Measurements from ENCODE around the gene PRR12. TPM values are rescaled to one million over a fixed set of nuclear protein-coding genes. Genes with fewer than 3 reads are reported as not detected.

Gene PRR12
- total and polyA plus RNA-seq, 2 donors: 2.3 to 10.2 TPM

DNA sequence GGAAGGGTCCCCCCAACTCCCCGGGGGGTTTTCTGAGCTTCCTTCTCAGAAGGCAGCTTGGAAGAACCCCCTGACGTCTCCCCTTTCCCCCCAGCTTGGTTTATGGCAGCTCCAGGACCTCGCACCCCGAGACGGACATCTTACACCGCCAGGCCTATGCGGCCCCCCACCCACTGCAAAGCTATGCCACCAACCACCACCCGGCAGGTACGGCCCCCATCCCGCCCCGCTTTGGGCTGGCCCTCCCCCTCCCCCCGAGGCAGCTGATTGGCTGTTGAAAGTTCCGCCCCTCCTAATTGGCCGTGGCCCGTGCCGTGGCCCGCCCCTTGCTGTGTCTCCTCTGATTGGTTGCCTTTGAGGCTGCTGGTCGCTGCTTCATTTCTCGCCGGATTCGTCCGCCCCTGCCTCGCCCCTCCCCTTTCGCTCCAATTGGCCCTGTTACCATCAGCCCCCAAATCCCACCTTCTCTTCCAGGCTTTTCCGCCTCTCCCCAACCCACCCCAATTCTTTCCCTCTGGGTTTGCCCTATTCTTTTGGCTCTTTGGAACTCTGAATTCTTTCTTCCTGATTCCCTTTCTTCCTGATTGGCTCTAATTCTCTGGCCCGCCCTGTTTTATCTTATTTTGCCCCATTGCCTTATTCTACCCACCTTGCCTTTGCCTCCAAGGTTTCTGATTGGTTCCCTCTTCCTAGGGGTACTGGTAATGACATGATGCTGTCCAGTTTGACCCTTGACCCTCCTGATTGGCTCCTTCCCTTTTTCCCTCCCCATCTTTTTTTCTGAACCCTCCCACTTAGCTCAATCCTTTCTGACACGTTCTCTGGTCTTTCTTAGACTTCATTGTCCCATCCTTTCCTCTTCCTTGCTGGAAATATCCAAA, 2.5 kb downstream of the PRR12 start:
- H3K27ac ChIP-seq (ENCODE audit: low read depth in 1 of 2, low read length in 1 of 2): peak overlapping the region; percentile 84 to 92
- 11% methylated on average over 27 of the region's 27 CpGs for WGBS
- H3K4me3 ChIP-seq (ENCODE audit: low read length in 2 of 2): peak overlapping the region; percentile 81 to 94
- no peaks in the 10 kb centered on the region for H3K27me3 ChIP-seq (ENCODE audit: control insufficient read depth in 2 of 2, insufficient read depth in 1 of 2, low read length in 1 of 2)
- peak; percentile 79 to 96 (median 86) for DNase-seq (ENCODE audit: low read depth in 6 of 9, low spot score in 9 of 9)
- peaks cover 41 to 44% of the 10 kb centered on the region in 2 donors for H3K36me3 ChIP-seq (ENCODE audit: control insufficient read depth in 2 of 2, insufficient read depth in 2 of 2, low read length in 1 of 2)
- peaks cover 16 to 36% of the 10 kb centered on the region in 2 donors for H3K4me1 ChIP-seq (ENCODE audit: control insufficient read depth in 2 of 2, insufficient read depth in 2 of 2, low read length in 2 of 2)
- peaks cover 0 to 6% of the 10 kb centered on the region in 2 donors for H3K9me3 ChIP-seq (ENCODE audit: control insufficient read depth in 2 of 2, insufficient read depth in 1 of 2, low read length in 1 of 2)

DNA sequence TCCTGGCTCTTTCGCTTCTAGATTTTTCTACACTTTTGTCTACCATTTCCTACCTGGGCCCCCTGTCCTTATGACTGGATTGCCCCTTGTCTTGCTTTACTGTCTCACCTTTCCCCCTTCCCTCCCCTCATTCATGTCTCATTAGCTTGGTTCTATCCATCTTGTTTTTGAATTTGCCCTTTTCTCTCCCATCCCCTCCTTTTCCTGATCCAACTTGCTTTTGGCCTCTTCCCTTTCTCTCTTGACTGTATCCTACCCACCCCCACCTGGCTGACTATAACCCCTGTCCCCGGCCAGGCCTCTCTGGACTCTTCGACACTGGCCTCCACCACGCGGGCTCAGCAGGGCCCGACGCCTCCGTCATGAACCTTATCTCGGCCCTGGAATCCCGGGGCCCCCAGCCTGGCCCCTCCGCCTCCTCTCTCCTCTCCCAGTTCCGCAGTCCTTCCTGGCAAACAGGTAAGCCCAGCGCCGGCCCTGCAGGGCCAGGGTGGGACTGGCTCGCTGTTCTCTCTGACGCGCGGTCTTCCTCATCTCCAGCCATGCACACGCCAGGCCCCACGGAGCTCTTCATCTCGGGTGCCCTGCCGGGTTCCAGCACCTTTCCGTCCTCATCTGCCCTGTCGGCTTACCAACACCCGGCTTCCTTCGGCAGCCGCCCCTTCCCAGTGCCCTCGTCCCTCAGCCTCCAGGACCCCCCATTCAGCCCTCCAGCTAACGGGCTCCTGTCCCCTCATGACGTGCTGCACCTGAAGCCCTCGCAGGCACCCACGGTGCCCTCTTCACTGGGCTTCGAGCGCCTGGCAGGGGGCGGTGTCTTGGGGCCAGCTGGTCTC, 3.4 kb downstream of the PRR12 start:
- DNase-seq (ENCODE audit: low read depth in 6 of 9, low spot score in 9 of 9): no peak
- Histone ChIP-seq H3K27ac (ENCODE audit: low read depth in 1 of 2, low read length in 1 of 2) (no peak overlapping the region), H3K27me3 (ENCODE audit: control insufficient read depth in 2 of 2, insufficient read depth in 1 of 2, low read length in 1 of 2) (no peaks in the 10 kb centered on the region), H3K4me3 (ENCODE audit: low read length in 2 of 2) (no peak overlapping the region), H3K36me3 (ENCODE audit: control insufficient read depth in 2 of 2, insufficient read depth in 2 of 2, low read length in 1 of 2) (peaks cover 50 to 53% of the 10 kb centered on the region in 2 donors), H3K9me3 (ENCODE audit: control insufficient read depth in 2 of 2, insufficient read depth in 1 of 2, low read length in 1 of 2) (peaks cover 0 to 6% of the 10 kb centered on the region in 2 donors), H3K4me1 (ENCODE audit: control insufficient read depth in 2 of 2, insufficient read depth in 2 of 2, low read length in 2 of 2) (peaks cover 16 to 34% of the 10 kb centered on the region in 2 donors)
- 97% methylated on average over 35 of the region's 35 CpGs for WGBS

GRCh38 chr19:49594993-49595818, 4.2 kb downstream of the PRR12 start:
- H3K9me3 ChIP-seq (ENCODE audit: control insufficient read depth in 2 of 2, insufficient read depth in 1 of 2, low read length in 1 of 2): peaks cover 0 to 5% of the 10 kb centered on the region in 2 donors
- DNase-seq (ENCODE audit: low read depth in 6 of 9, low spot score in 9 of 9): no peak
- no peak overlapping the region for H3K4me3 ChIP-seq (ENCODE audit: low read length in 2 of 2)
- no peaks in the 10 kb centered on the region for H3K27me3 ChIP-seq (ENCODE audit: control insufficient read depth in 2 of 2, insufficient read depth in 1 of 2, low read length in 1 of 2)
- no peak overlapping the region for H3K27ac ChIP-seq (ENCODE audit: low read depth in 1 of 2, low read length in 1 of 2)
- peaks cover 59 to 61% of the 10 kb centered on the region in 2 donors for H3K36me3 ChIP-seq (ENCODE audit: control insufficient read depth in 2 of 2, insufficient read depth in 2 of 2, low read length in 1 of 2)
- H3K4me1 ChIP-seq (ENCODE audit: control insufficient read depth in 2 of 2, insufficient read depth in 2 of 2, low read length in 2 of 2): peaks cover 16 to 29% of the 10 kb centered on the region in 2 donors
- WGBS: 98% methylated on average over 35 of the region's 35 CpGs

- Histone ChIP-seq H3K4me3 (ENCODE audit: low read length in 2 of 2) (no peak overlapping the region), H3K27ac (ENCODE audit: low read depth in 1 of 2, low read length in 1 of 2) (no peak overlapping the region), H3K36me3 (ENCODE audit: control insufficient read depth in 2 of 2, insufficient read depth in 2 of 2, low read length in 1 of 2) (peaks cover 66 to 68% of the 10 kb centered on the region in 2 donors), H3K4me1 (ENCODE audit: control insufficient read depth in 2 of 2, insufficient read depth in 2 of 2, low read length in 2 of 2) (peaks cover 16 to 23% of the 10 kb centered on the region in 2 donors), H3K27me3 (ENCODE audit: control insufficient read depth in 2 of 2, insufficient read depth in 1 of 2, low read length in 1 of 2) (no peaks in the 10 kb centered on the region), H3K9me3 (ENCODE audit: control insufficient read depth in 2 of 2, insufficient read depth in 1 of 2, low read length in 1 of 2) (no peaks in the 10 kb centered on the region)
- DNase-seq (ENCODE audit: low read depth in 6 of 9, low spot score in 9 of 9): no peak
- 98% methylated on average over 32 of the region's 32 CpGs for WGBS
Observed at GRCh38 chr19:49595819-49596404, 4.9 kb downstream of the PRR12 start.

DNA sequence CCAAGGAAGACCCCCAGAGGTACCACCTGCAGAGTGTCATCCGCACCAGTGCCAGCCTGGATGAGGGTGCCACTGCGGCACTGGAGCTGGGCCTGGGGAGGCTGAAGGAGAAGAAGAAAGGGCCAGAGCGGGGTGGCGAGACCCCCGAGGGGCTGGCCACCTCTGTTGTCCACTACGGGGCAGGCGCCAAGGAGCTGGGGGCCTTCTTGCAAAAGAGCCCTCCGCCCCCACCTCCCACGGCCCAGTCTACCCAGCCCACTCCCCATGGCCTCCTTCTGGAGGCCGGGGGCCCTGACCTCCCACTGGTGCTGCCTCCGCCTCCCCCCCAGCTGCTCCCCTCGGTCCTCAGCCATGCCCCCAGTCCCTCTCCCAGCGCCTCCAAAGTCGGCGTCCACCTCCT, 5.4 kb downstream of the PRR12 start:
- Histone ChIP-seq H3K9me3 (ENCODE audit: control insufficient read depth in 2 of 2, insufficient read depth in 1 of 2, low read length in 1 of 2) (no peaks in the 10 kb centered on the region), H3K27me3 (ENCODE audit: control insufficient read depth in 2 of 2, insufficient read depth in 1 of 2, low read length in 1 of 2) (no peaks in the 10 kb centered on the region), H3K36me3 (ENCODE audit: control insufficient read depth in 2 of 2, insufficient read depth in 2 of 2, low read length in 1 of 2) (peaks cover 71 to 72% of the 10 kb centered on the region in 2 donors), H3K27ac (ENCODE audit: low read depth in 1 of 2, low read length in 1 of 2) (no peak overlapping the region), H3K4me3 (ENCODE audit: low read length in 2 of 2) (no peak overlapping the region), H3K4me1 (ENCODE audit: control insufficient read depth in 2 of 2, insufficient read depth in 2 of 2, low read length in 2 of 2) (peaks cover 16 to 23% of the 10 kb centered on the region in 2 donors)
- 95% methylated on average over 15 of the region's 15 CpGs for WGBS
- no peak for DNase-seq (ENCODE audit: low read depth in 6 of 9, low spot score in 9 of 9)

DNA sequence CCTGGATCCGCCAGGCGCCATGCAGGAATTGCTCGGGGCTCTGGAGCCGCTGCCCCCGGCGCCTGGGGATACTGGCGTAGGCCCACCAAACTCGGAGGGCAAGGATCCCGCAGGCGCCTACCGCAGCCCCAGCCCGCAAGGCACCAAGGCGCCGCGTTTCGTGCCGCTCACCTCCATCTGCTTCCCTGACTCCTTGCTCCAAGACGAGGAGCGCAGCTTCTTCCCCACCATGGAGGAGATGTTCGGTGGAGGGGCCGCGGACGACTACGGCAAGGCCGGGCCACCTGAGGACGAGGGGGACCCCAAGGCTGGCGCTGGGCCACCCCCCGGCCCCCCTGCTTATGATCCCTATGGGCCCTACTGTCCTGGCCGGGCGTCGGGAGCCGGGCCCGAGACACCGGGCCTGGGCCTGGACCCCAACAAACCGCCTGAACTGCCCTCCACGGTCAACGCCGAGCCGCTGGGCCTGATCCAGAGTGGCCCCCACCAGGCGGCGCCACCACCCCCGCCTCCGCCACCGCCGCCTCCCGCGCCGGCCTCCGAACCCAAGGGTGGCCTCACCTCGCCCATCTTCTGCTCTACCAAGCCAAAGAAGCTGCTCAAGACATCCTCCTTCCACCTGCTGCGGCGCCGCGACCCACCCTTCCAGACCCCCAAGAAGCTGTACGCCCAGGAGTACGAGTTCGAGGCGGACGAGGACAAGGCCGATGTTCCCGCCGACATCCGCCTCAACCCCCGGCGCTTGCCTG, 6.1 kb downstream of the PRR12 start:
- peaks cover 0 to 1% of the 10 kb centered on the region in 2 donors for H3K9me3 ChIP-seq (ENCODE audit: control insufficient read depth in 2 of 2, insufficient read depth in 1 of 2, low read length in 1 of 2)
- peaks cover 77 to 78% of the 10 kb centered on the region in 2 donors for H3K36me3 ChIP-seq (ENCODE audit: control insufficient read depth in 2 of 2, insufficient read depth in 2 of 2, low read length in 1 of 2)
- H3K4me1 ChIP-seq (ENCODE audit: control insufficient read depth in 2 of 2, insufficient read depth in 2 of 2, low read length in 2 of 2): peaks cover 15 to 21% of the 10 kb centered on the region in 2 donors
- DNase-seq (ENCODE audit: low read depth in 6 of 9, low spot score in 9 of 9): no peak
- no peak overlapping the region for H3K27ac ChIP-seq (ENCODE audit: low read depth in 1 of 2, low read length in 1 of 2)
- WGBS: 98% methylated on average over 65 of the region's 65 CpGs
- no peak overlapping the region for H3K4me3 ChIP-seq (ENCODE audit: low read length in 2 of 2)
- H3K27me3 ChIP-seq (ENCODE audit: control insufficient read depth in 2 of 2, insufficient read depth in 1 of 2, low read length in 1 of 2): no peaks in the 10 kb centered on the region

- H3K4me3 ChIP-seq (ENCODE audit: low read length in 2 of 2): no peak overlapping the region
- peaks cover 0 to 1% of the 10 kb centered on the region in 2 donors for H3K9me3 ChIP-seq (ENCODE audit: control insufficient read depth in 2 of 2, insufficient read depth in 1 of 2, low read length in 1 of 2)
- 98% methylated on average over 29 of the region's 29 CpGs for WGBS
- no peak overlapping the region for H3K27ac ChIP-seq (ENCODE audit: low read depth in 1 of 2, low read length in 1 of 2)
- H3K4me1 ChIP-seq (ENCODE audit: control insufficient read depth in 2 of 2, insufficient read depth in 2 of 2, low read length in 2 of 2): peaks cover 10 to 16% of the 10 kb centered on the region in 2 donors
- DNase-seq (ENCODE audit: low read depth in 6 of 9, low spot score in 9 of 9): no peak
- peaks cover 81 to 83% of the 10 kb centered on the region in 2 donors for H3K36me3 ChIP-seq (ENCODE audit: control insufficient read depth in 2 of 2, insufficient read depth in 2 of 2, low read length in 1 of 2)
- H3K27me3 ChIP-seq (ENCODE audit: control insufficient read depth in 2 of 2, insufficient read depth in 1 of 2, low read length in 1 of 2): no peaks in the 10 kb centered on the region
Observed at GRCh38 chr19:49597703-49597974, 6.7 kb downstream of the PRR12 start.
